Stimulated activated CD8-positive, alpha-beta memory T cell treated with anti-CD3 and anti-CD28 coated beads, Interleukin-4, amount 100 ng/mL, for 24 hours (primary cell): ENCODE measurements around the gene MAST2.
"Not testable (repeated sequence)": the region's sequence is repeated elsewhere in the genome, so short reads cannot be mapped to it uniquely, and the experiment has no call there.

ENCODE experiments used
- DNase-seq: peaks from one replicate; pipeline ENCODE4 v3.0.0-alpha.2; 2020; ENCODE audit warnings: low read depth

MAST2 gene

DNA sequence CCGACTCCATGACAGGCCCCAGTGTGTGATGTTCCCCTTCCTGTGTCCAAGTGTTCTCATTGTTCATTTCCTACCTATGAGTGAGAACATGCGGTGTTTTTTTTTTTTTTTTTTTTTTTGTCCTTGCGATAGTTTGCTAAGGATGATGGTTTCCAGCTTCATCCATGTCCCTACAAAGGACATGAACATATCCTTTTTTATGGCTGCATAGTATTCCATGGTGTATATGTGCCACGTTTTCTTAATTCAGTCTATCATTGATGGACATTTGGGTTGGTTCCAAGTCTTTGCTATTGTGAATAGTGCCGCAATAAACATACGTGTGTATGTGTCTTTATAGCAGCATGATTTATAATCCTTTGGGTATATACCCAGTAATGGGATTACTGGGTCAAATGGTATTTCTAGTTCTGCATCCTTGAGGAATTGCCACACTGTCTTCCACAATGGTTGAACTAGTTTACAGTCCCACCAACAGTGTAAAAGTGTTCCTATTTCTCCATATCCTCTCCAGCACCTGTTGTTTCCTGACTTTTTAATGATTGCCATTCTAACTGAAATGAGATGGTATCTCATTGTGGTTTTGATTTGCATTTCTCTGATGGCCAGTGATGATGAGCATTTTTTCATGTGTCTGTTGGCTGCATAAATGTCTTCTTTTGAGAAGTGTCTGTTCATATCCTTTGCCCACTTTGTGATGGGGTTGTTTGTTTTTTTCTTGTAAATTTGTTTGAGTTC, 54.5 kb downstream of the MAST2 start:
- DNase-seq, result not testable (repeated sequence)

DNA sequence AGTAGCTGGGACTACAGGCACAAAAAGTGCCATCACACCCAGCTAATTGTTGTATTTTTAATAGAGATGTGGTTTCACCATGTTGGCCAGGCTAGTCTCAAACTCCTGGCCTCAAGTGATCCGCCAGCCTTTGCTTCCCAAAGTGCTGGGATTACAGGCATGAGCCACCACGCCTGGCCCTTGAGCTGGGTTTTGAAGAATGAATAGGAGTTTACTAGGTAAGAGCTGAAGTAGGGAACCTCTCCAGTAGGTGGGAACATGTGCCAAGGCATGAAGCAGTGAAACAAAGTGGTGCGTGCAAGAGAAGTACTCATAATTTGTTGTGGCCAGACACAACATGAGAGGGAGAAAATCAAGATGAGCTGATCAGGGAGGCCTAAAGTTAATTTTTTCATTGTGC, 55.8 kb downstream of the MAST2 start:
- no peak for DNase-seq

GRCh38 chr1:45862008-45862407, 58.6 kb downstream of the MAST2 start:
- no peak for DNase-seq

GRCh38 chr1:45863218-45863617, 59.8 kb downstream of the MAST2 start:
- DNase-seq, result no peak

- no peak for DNase-seq
Observed at GRCh38 chr1:45864167-45865106, 61.0 kb downstream of the MAST2 start.

DNA sequence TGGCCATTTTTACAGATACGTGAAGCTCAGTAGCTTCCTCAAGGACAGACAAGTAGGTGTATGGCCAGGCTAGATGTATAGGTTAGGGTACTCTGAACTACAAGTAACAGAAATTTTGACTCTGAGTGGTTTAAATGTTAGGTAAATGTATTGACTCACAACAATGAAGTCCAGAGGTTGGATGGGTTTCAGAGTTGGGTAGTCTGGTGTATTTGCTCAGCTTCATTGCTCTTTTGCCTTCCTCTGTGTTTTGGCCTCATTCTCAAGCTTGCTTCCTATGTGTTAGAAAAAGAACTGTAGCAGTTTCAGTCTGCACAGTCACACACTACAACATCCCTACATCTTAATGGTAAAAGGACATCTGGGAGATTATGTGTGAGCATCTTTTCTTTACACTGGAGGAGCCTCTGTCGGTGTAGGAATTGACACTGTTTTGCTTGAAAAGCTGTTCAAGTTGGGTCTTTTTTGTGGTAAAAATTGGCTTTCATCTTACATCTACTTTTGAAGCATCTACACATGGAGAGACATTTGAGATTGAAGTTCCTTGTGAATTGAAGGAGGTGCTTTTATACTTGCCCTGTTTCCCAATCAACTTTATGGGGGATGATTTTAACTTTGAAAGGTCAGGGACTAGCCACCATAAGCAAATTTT, 64.4 kb downstream of the MAST2 start:
- no peak for DNase-seq

DNA sequence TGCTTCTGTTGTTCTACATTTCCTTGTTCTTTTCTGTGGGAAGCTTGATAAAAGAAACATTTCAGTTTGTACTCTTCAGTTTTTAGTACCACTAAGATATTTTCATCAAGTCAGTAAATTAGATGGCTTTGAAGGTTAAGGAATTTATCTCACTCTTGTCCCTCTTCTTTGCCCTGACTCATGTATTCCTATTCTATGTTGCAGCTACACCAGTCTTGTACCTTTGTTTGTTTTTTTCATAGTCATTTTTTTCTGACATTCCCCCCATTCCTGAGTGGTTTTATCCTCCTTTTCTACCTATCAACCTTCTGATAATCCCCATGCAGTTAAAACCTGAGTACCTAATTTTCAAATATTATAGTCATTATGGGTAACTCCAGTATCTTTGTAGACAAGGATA, 65.4 kb downstream of the MAST2 start:
- DNase-seq, result no peak

- no peak for DNase-seq
Observed at GRCh38 chr1:45870500-45870899, 67.1 kb downstream of the MAST2 start.

DNA sequence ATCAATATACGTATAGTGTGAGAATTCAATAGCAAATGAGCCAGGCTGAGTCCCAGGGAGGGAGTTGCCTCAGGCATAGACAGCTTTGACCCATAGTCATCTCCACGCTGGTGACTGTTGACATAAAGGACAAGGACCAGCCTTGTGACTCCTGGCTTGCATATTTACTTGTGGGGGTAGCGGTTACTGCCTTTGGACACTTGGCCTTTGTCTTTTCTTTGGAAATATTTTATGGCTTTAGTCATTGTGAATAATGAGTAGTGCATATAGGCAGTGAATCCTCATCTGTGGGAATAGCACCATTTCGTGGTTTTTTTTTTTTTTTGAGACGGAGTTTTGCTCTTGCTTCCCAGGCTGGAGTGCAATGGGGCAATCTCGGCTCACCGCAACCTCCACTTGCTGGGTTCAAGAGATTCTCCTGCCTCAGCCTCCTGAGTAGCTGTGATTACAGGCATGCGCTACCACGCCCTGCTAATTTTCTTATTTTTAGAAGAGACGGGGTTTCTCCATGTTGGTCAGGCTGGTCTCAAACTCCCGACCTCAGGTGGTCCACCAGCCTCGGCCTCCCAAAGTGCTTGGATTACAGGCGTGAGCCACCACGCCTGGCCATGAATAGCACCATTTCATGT, 68.9 kb downstream of the MAST2 start:
- not testable (repeated sequence) for DNase-seq

DNA sequence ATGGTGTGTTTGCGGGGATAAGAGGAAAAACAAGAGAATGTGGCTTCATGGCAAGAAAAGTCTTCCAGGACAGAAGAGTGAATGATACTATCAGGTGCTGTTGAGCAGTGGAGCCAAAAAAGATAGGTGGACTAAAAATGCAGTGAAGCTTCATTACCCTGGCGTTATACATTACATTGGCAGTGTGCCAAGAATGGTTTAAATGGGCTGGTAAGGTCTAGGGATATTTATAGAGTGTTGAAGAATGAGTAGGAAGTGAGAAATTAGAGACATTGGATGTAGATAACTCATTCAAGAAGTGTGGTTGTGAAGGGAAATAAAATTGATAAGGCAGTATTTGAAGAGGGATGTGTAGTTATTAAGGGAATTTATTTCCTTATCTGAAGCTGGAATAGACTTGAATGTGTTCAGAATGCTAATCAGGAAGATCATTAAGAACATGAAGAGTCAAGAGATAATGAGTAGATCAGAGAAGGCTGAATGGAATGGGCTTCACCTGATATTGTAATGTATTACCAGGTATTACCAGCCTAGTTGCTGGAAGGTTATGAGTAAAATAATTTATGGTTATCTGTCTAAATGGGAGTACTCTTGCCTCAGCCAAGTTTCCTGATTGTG, 72.7 kb downstream of the MAST2 start:
- DNase-seq, result no peak

DNA sequence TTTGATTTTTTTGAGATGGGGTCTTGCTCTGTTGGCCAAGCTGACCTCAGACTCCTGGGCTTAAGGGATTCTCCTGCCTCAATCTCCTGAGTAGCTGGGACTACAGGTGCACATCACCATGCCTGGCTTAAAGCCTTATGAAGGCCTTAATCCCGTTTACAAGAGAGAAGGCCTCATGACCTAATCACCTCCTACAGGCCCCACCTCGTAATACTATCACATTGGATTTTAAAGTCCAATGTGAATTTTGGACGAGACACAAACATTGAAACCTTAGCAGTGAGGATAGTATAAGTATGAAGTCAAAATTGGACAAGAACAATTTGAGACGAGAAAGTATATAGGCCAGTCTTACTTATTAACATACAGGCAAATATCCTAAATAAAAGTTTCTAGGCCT, 73.9 kb downstream of the MAST2 start:
- no peak for DNase-seq

- DNase-seq, result no peak
Observed at GRCh38 chr1:45879885-45880598, 76.6 kb downstream of the MAST2 start.

DNA sequence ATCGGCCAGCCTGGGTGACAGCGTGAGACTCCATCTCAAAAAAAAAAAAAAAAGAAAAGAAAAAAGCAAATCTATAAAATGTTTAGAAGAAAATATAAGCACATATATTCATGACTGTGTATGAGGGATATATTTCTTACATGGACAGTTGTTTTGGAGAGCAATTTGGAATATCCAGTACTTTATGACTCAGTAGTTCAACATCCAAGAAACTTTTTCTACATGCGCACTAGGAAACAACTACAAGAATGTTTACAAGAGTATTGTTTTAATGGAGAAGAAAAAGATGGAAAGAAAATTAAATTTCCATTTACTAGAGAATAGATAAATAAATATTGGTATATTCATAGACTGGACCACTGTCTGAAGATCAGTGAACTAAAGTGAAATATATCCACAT, 77.5 kb downstream of the MAST2 start:
- DNase-seq, result no peak

- no peak for DNase-seq
Observed at GRCh38 chr1:45883658-45884057, 80.2 kb downstream of the MAST2 start.

DNA sequence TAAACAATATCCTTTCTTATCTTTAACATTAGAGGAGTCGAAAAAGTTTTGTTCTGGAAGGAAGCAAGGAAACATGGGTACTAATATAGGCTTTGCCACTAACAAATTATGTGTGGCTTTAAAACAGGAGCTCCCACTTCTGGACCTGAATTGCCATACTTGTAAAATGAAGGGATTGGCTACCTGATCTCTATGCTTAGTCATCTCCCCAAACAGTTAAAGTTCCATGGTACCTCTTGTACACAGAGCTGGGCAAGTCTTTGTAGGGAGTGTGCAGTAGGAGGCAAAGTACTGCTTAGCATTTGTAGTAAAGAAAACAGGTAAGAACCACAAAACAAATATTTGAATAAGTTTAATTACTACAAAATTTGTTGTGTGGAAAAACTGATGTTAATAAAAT, 81.3 kb downstream of the MAST2 start:
- DNase-seq, result no peak

DNA sequence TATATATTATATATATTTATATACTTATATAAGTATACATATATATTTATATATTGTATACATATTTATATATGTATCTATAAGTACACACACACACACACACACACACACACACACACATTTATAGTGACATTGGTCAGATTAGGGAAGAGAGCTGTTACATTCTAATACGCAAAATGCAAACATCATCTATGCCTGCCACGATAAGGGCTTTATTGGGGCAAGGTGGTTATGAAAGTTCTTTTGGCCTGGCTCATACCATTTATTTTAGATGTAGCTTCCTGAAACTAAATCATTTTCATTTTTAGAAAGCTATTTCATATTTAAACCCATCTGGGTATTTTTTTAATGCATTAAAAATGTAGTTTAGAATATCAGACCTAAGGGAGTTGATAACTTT, 82.8 kb downstream of the MAST2 start:
- DNase-seq, result no peak

DNA sequence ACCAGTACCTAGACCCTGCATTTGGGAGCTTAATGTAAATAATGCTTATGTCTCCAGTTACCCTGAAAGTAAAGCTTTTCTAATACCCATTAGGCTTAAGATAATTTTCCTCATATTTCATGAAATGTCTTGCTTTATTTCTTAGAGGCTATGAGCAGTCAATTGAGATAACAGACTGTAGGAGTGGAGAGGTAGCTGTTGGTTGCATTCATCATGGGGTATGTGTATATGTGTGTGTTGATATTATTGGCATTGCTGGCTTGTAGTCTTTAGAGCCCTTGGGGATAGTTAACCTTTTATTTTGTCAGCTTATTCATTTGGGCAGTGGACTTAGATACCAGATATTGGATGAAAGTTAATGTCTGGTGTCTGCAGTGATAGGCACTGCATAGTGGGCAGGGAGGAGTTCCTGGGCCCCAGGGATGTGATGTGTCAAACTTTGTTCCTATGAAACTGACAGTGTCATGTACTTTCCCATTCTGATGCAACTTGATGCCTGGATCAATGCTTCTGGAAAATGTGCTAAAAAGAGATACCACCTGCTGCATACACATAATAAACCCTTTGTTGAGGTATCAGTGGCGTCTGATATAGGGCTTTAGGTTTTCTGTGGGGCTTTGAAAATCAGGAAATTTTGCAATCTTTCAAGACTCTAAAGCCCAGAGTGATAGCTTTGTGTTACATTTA, 83.9 kb downstream of the MAST2 start:
- no peak for DNase-seq

- DNase-seq, result no peak
Observed at GRCh38 chr1:45890078-45890477, 86.7 kb downstream of the MAST2 start.

DNA sequence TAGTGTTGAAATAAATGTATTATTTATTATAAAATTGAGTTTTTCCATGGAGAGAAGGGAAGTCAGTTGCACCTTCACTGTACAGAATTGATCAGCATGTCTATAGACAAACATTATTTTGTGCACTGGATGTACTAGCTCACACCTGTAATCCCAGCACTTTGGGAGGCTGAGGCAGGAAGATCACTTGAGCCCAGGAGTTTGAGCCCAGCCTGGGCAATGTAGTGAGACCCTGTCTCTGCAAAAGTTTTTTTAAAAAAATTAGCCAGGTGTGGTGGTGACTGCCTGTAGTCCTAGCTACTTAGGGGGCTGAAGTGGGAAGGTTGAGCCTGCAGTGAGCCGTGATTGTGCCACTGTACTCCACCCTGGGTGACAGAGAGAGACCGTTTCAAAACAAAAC, 87.7 kb downstream of the MAST2 start:
- no peak for DNase-seq

DNA sequence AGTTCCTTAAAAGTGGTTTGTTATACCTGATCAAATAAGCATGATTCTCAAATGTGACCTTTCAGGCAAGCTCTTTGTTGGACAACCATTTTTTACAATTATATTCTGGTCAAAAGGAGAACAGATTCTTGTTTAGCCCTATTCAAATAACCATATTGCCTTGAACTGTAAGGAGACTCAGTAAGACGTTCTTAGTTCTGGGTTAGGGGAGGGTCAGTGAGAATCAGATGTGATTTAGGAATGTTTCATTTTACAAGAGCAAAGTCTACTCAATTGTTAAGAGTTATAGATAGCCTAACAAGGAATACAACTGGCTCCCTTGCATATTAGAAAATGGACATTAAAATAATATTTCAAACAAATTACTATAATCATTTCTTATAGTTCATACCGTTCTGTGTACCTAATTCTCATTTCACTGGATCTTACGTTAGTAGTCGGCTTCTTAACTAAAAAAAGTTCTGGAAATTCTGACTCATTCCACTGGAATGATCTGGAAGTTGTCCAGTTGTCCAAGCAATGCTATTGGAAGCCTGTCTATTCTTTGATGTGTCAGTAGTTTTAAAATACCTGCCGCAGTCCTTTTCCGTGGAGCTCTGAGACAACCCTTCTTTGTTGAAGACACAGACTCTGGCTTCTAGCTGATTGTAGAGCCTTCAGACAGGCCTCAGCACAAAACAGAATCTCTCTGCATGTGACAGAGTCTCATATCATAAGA, 88.8 kb downstream of the MAST2 start:
- no peak for DNase-seq
